C1 segment of cervical spinal cord (tissue), 14 donors: ENCODE measurements around the gene BICDL2.
A peak's percentile ranks its signal among the peaks of the same experiment; 100 is the strongest.

Experiments
- DNase-seq, 14 donors: peaks; one replicate each; lab custom pipeline; 2025; lab: John Stamatoyannopoulos, UW

Gene BICDL2

GRCh38 chr16:3049921-3050481 lies 13.3 kb upstream of the BICDL2 start:
- no peak for DNase-seq

GRCh38 chr16:3047387-3047720 lies 10.6 kb upstream of the BICDL2 start:
- no peak for DNase-seq

GRCh38 chr16:3046641-3047386 lies 10.1 kb upstream of the BICDL2 start:
- no peak for DNase-seq

GRCh38 chr16:3045758-3046640 lies 9.3 kb upstream of the BICDL2 start, which contains the start of gene MMP25:
MMP25 (plus strand) TSS chr16:3046561; CDS start chr16:3046918, 357 bp downstream.
- no peak for DNase-seq

GRCh38 chr16:3044708-3045107 lies 8.0 kb upstream of the BICDL2 start:
- no peak for DNase-seq

GRCh38 chr16:3042376-3042775 lies 5.6 kb upstream of the BICDL2 start:
- no peak for DNase-seq

GRCh38 chr16:3038896-3039295 lies 2.2 kb upstream of the BICDL2 start:
- no peak for DNase-seq

- no peak for DNase-seq
Observed at GRCh38 chr16:3038256-3038655, 1.5 kb upstream of the BICDL2 start.

- DNase-seq = no peak
Observed at GRCh38 chr16:3035972-3036725, 595 bp downstream of the BICDL2 start.

GRCh38 chr16:3035289-3035971 lies 1.3 kb downstream of the BICDL2 start:
- DNase-seq = no peak

- no peak for DNase-seq
Observed at GRCh38 chr16:3032624-3033023, 4.1 kb downstream of the BICDL2 start.

- DNase-seq = no peak
Observed at GRCh38 chr16:3030222-3031212, 6.2 kb downstream of the BICDL2 start.

GRCh38 chr16:3029491-3030221 lies 7.1 kb downstream of the BICDL2 start:
- DNase-seq = no peak

- DNase-seq = no peak
Observed at GRCh38 chr16:3028716-3029319, 7.9 kb downstream of the BICDL2 start.

- peak in 8 of 14 donors; percentile 13 to 85 (median 36) for DNase-seq
Observed at GRCh38 chr16:3027983-3028715, 8.6 kb downstream of the BICDL2 start.

- no peak for DNase-seq
Observed at GRCh38 chr16:3027489-3027795, 9.3 kb downstream of the BICDL2 start.

GRCh38 chr16:3026609-3027488 lies 9.9 kb downstream of the BICDL2 start:
- no peak for DNase-seq
